ENCODE results near the gene PALB2. TPM values are rescaled to one million over a fixed set of nuclear protein-coding genes. Genes with fewer than 3 reads are reported as not detected.
A peak's percentile ranks its signal among the peaks of the same experiment; 100 is the strongest.
"Not testable (repeated sequence)": the region's sequence is repeated elsewhere in the genome, so short reads cannot be mapped to it uniquely, and the experiment has no call there.

PALB2 gene
- total RNA-seq, 1 experiment from 2014 or later: 21.1 TPM

GRCh38 chr16:23595951-23596720, 45.0 kb downstream of the PALB2 start, which contains the start of gene NDUFAB1:
Gene NDUFAB1 (minus strand): TSS chr16:23596316. CDS start chr16:23596290, 26 bp downstream.
- DNase-seq (ENCODE audit: low read depth, low spot score): peak; percentile 87
- in situ Hi-C loops (cut with HindIII; ENCODE audit: low pct_unique_long_range_greater_than_20kb, low sequenced_read_pairs): no loop called here

DNA sequence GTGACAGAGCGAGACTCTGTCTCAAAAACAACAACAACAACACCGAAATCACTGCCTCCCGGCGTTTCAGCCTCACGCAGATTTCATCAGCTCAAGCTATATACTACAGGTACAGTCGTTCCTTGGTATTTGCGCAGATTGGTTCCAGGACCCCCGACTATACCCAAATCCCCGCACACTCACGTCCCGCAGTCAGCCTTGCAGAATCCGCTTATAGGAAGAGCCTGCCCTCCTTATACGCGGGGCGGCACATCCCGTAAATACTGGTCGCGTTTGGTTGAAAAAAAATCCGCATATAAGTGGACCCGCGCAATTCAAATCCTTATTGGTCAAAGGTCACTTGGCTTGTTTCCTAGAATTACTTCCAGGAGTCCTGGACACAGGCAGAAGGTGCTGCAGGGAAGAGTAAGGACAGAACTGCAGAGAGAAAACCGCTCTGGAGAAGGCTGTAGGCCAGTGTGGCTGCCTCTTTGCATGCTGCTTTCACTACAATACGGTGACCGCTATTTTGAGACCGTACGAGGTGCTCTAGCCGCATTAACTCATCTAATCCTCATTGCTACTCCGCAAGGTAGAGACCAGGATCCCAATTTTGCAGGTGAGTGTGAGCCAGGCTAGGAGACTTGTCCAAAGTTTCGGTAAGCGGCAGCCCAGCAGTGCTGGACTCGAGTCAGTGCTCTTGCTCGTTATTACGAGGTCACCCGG, 45.7 kb downstream of the PALB2 start:
- in situ Hi-C loops (cut with HindIII; ENCODE audit: low pct_unique_long_range_greater_than_20kb, low sequenced_read_pairs): no loop called here

DNA sequence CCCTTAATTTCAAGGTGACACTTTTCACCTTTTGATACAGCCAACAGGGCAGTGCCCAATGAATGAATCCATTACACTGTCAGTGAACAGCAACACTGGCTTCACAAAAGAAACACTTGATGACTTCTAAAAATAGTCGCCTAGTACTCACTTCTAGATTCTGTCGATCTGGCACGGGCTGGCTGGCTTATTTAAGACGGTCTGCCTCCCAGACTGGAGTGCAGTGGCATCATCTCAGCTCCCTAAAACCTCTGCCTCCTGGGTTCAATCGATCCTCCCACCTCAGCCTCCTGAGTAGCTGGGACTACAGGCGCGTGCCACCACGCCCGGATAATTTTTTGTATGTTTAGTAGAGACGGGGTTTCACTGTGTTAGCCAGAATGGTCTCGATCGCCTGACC, 46.9 kb downstream of the PALB2 start:
- in situ Hi-C loops (cut with HindIII; ENCODE audit: low pct_unique_long_range_greater_than_20kb, low sequenced_read_pairs): no loop called here
- no peak for DNase-seq (ENCODE audit: low read depth, low spot score)

More for the DNA sequence above, 45.7 kb downstream of the PALB2 start:
- DNase-seq (ENCODE audit: low read depth, low spot score): peak; percentile 4

- in situ Hi-C loops (cut with HindIII; ENCODE audit: low pct_unique_long_range_greater_than_20kb, low sequenced_read_pairs): no loop called here
- no peak for DNase-seq (ENCODE audit: low read depth, low spot score)
Measured at GRCh38 chr16:23590181-23590580, 50.9 kb downstream of the PALB2 start.

GRCh38 chr16:23587726-23588125, 53.4 kb downstream of the PALB2 start:
- in situ Hi-C loops (cut with HindIII; ENCODE audit: low pct_unique_long_range_greater_than_20kb, low sequenced_read_pairs): no loop called here
- DNase-seq (ENCODE audit: low read depth, low spot score): no peak

DNA sequence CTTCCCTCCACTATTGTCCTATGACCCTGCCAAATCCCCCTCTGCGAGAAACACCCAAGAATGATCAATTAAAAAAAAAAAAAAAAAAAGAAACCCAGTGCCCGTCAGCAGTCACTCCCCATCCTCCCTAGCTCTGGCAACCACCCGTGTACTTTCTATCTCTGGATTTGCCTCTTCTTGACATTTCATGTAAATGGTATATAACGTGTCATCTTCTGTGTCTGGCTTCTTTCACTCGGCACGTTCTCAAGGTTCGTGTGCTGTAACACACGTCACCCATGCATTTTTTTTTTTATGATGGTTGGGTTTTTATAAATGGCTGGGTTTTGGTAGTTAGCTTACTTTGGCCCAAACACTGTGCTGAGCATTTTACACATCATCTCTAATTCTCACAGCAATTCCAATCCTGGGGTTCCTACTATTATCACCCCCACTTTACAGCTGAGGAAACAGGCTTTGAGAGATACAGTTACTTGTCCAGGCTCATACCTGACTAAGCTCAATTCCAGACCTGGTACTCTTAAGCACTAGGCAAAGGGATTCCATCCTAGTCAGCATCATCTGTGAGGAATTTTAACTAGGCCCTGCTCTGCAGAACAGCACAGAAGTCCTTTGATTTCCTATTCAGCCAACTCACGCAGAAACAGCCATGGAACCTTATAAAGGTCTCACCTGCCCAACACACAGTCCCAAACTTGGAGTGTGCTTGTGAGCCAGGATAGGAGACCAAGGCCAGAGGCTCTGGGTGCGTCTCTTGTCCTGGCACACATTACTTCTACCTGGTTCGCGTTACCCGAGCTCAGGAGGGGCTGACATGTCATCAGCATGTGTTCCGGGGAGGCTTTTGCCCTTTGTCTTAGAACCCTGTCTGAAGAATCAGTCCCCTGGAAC, 56.7 kb downstream of the PALB2 start:
- in situ Hi-C loops (cut with HindIII; ENCODE audit: low pct_unique_long_range_greater_than_20kb, low sequenced_read_pairs): no loop called here
- DNase-seq (ENCODE audit: low read depth, low spot score): no peak

GRCh38 chr16:23583271-23583670, 57.8 kb downstream of the PALB2 start:
- in situ Hi-C loops (cut with HindIII; ENCODE audit: low pct_unique_long_range_greater_than_20kb, low sequenced_read_pairs): not testable (repeated sequence)

GRCh38 chr16:23581764-23582163, 59.3 kb downstream of the PALB2 start:
- in situ Hi-C loops (cut with HindIII; ENCODE audit: low pct_unique_long_range_greater_than_20kb, low sequenced_read_pairs): no loop called here
- no peak for DNase-seq (ENCODE audit: low read depth, low spot score)

More at GRCh38 chr16:23583271-23583670, 57.8 kb downstream of the PALB2 start:
- not testable (repeated sequence) for DNase-seq (ENCODE audit: low read depth, low spot score)

DNA sequence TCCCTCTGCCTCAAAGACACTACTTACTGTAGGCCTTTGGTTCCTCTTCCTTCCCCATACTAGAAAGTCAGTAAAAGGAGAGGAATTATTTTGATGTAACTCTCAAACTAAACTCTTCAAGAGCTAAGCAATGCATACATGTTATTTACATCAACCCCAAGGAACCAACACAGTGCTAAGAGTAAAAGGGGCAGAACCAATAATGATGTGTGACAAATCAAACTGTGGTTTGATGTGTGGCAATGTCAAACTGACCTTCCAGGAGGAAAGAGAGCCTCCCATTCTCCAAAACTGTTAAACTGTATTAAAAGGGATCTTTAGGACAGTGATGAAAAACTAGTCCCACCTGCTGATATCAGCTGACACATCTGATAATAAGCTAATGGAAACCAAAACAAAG, 60.7 kb downstream of the PALB2 start:
- DNase-seq (ENCODE audit: low read depth, low spot score): no peak
- in situ Hi-C loops (cut with HindIII; ENCODE audit: low pct_unique_long_range_greater_than_20kb, low sequenced_read_pairs): no loop called here

DNA sequence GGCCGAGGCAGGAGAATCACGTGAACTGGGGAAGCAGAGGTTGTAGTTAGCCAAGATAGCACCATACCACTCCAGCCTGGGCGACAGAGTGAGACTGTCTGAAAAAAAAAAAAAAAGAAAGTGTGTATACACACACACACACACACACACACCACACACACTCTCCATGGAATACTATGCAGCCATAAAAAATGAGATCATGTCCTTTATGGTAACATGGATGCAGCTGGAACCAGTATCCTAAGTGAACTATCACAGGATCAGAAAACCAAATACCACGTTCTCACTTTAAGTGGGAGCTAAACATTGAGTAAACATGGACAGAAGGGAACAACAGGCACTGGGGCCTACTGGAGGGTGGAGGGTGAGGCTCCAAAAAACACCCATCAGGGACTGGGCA, 61.7 kb downstream of the PALB2 start:
- no peak for DNase-seq (ENCODE audit: low read depth, low spot score)
- in situ Hi-C loops (cut with HindIII; ENCODE audit: low pct_unique_long_range_greater_than_20kb, low sequenced_read_pairs): no loop called here

DNA sequence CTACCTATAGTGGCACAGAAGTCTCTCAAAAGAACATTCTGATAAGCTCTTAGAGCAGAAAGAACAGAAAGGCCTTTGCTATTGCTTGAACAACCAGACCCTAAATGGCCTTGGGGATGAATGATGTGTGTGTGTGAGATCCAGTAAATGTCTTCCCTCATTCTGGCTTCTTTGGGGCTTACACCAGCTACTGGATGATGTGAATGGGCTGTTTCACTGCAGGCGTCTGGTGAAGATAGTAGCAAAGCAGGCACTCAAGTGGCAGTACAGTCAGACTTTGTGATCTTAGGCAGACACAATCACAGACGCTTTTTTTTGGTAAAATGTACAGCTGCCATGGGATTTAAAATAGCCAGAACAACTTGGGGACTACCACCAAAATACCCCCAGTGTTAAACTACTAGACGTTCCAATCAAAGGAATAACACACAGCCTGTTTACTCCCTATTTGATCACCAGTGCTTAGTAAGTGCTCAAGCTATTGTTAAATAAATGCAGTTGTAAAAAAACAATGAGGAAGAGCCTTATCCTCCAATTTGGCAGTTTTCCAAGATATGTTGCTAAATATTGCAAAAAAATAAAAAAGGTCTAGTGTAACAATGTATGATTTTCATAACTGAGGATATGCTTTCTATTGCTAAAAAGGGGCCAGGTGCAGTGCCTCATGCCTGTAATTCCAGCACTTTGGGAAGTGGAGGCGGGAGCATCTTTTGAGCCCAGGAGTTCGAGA, 62.8 kb downstream of the PALB2 start:
- DNase-seq (ENCODE audit: low read depth, low spot score): peak; percentile 66
- in situ Hi-C loops (cut with HindIII; ENCODE audit: low pct_unique_long_range_greater_than_20kb, low sequenced_read_pairs): no loop called here

GRCh38 chr16:23577493-23577892, 63.6 kb downstream of the PALB2 start:
- in situ Hi-C loops (cut with HindIII; ENCODE audit: low pct_unique_long_range_greater_than_20kb, low sequenced_read_pairs): no loop called here
- no peak for DNase-seq (ENCODE audit: low read depth, low spot score)

- in situ Hi-C loops (cut with HindIII; ENCODE audit: low pct_unique_long_range_greater_than_20kb, low sequenced_read_pairs): no loop called here
- DNase-seq (ENCODE audit: low read depth, low spot score): peak; percentile 31
Measured at GRCh38 chr16:23575834-23576233, 65.3 kb downstream of the PALB2 start.

DNA sequence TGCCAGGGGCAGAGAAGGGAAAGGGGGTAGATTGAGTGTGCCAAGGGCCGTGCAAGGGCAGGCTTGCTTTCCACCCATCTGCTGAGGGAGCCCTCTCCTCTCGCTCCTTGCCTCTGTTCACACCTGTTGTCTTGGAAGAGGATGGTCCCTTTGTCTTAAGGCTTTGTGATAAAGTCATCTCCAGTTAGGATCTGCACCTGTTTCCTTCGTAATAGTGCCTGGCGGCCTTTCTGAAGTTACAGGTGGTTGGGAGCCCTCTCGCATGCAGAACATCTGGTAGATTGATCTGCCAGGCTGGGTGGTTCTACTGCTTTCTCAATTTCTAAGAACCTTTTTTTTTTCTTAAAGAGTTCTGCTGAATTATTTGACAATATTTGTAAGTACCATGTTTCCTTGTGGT, 67.3 kb downstream of the PALB2 start:
- in situ Hi-C loops (cut with HindIII; ENCODE audit: low pct_unique_long_range_greater_than_20kb, low sequenced_read_pairs): no loop called here
- no peak for DNase-seq (ENCODE audit: low read depth, low spot score)

GRCh38 chr16:23572394-23572793, 68.7 kb downstream of the PALB2 start:
- no peak for DNase-seq (ENCODE audit: low read depth, low spot score)
- in situ Hi-C loops (cut with HindIII; ENCODE audit: low pct_unique_long_range_greater_than_20kb, low sequenced_read_pairs): no loop called here

GRCh38 chr16:23571895-23572294, 69.2 kb downstream of the PALB2 start:
- DNase-seq (ENCODE audit: low read depth, low spot score): no peak
- in situ Hi-C loops (cut with HindIII; ENCODE audit: low pct_unique_long_range_greater_than_20kb, low sequenced_read_pairs): no loop called here

DNA sequence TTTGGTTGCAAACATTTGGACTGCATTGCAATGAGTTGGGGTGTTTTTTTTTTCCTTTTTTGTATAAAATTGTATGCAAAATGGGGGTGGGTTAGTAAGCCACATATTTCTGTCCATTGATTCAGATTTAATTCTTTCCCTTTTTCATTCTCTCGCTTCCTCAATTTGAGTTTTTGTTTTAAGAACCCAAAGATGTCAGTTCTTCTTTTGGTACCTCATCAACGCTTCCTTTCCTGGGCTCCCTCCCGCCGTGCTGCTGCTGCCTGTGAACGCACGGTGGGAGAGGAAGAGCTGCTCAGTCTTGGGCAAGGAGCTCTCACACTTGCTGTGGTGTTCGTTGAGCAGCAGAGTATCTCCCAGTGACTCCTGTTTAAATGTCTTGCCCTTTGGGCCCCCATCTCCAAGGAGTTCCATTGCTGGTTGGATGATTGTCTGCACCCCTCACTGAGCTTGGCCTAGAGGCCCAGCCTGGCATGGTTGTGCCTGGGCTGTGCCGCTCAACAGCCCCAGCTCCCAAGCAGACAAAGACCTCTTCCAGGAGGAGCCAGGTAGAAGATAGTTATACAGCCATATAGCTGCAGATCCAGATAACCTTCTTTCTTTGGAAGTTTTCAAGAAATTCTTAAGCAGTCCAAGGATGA, 70.0 kb downstream of the PALB2 start:
- in situ Hi-C loops (cut with HindIII; ENCODE audit: low pct_unique_long_range_greater_than_20kb, low sequenced_read_pairs): no loop called here
- no peak for DNase-seq (ENCODE audit: low read depth, low spot score)
